SK-N-MC (cell line): ENCODE data around the gene HK3.

Experiments
- DNase-seq: peaks from one replicate; pipeline ENCODE4 v3.0.0-alpha.2; 2011; ENCODE audit warnings: low read depth, low spot score
- H3K27ac ChIP-seq: fragments of 200-600 bp; sonication (generic); 2 replicates; pipeline ENCODE4 v1.5.1; 2016; ENCODE audit warnings: mixed run types
- H3K36me3 ChIP-seq: fragments of 200-600 bp; sonication (generic); 2 replicates; pipeline ENCODE4 v1.6.1; 2017; ENCODE audit warnings: antibody characterized with exemption, low read length, mixed read lengths; ENCODE audit not compliant: insufficient read depth
- H3K4me3 ChIP-seq: fragments of 200-600 bp; sonication (generic); 2 replicates; pipeline ENCODE4 v1.5.1; 2016
- H3K9ac ChIP-seq: fragments of 200-600 bp; sonication (generic); 2 replicates; pipeline ENCODE4 v1.8.0; 2017; ENCODE audit warnings: mixed run types, mixed read lengths; ENCODE audit not compliant: insufficient read length
- H3K9me3 ChIP-seq: fragments of 200-600 bp; sonication (generic); 2 replicates; pipeline ENCODE4 v1.6.1; 2017; ENCODE audit warnings: low read depth, mild to moderate bottlenecking, antibody characterized with exemption, low read length, moderate library complexity, mixed read lengths
- EZH2 ChIP-seq: fragments of 200-600 bp; sonication (generic); IDR thresholded peaks from one replicate; pipeline ENCODE4 v1.6.1; 2017; ENCODE audit warnings: antibody characterized with exemption
- FOXP2 ChIP-seq: optimal IDR thresholded peaks from 2 replicates; pipeline ENCODE3; 2011; ENCODE audit warnings: mild to moderate bottlenecking, moderate library complexity; ENCODE audit not compliant: insufficient read depth; ENCODE audit errors: extremely low read length, control extremely low read depth
- POLR2AphosphoS5 ChIP-seq: IDR thresholded peaks from 2 replicates; pipeline ENCODE4 v1.6.1; 2012; ENCODE audit warnings: mild to moderate bottlenecking, low read depth, low read length, borderline replicate concordance

HK3 gene, protein sequence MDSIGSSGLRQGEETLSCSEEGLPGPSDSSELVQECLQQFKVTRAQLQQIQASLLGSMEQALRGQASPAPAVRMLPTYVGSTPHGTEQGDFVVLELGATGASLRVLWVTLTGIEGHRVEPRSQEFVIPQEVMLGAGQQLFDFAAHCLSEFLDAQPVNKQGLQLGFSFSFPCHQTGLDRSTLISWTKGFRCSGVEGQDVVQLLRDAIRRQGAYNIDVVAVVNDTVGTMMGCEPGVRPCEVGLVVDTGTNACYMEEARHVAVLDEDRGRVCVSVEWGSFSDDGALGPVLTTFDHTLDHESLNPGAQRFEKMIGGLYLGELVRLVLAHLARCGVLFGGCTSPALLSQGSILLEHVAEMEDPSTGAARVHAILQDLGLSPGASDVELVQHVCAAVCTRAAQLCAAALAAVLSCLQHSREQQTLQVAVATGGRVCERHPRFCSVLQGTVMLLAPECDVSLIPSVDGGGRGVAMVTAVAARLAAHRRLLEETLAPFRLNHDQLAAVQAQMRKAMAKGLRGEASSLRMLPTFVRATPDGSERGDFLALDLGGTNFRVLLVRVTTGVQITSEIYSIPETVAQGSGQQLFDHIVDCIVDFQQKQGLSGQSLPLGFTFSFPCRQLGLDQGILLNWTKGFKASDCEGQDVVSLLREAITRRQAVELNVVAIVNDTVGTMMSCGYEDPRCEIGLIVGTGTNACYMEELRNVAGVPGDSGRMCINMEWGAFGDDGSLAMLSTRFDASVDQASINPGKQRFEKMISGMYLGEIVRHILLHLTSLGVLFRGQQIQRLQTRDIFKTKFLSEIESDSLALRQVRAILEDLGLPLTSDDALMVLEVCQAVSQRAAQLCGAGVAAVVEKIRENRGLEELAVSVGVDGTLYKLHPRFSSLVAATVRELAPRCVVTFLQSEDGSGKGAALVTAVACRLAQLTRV

DNA sequence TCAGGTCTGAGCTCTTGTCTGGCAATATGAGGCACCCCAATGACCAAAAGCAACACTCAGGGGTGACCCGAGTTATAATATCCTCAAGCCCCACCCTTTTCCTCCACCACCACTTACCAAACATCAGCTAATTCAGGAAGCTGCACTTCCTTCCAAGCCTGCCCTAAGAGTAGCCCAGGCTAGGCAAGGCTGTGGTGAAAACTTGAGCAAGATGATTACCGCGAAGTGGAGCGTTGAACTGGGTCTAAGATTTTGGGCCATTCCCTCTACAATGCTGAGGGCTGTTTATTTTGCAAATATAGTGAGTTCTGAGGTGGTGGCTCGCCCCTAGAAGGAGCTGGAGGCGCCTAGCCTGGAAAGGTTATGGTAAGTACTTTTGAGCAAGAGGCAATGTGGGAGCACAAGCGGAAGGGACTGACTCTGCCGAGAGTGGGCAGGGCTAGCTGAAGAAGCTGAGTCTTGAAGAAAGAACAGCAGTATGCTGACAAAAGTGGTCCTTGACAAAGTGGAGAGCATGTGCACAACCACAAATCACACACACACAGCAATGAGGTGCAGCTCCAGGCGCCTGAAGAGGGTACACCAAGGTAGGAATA lies at the start of gene HK3:
Gene HK3 (minus strand): TSS at position 51 of the 596 bp plus-strand sequence. CDS start 3,187 bp downstream, outside the sequence.
- TF ChIP-seq POLR2AphosphoS5 (no peak), FOXP2 (no peak), EZH2 (no peak)
- peaks cover 17% of the 10 kb centered on the region for H3K36me3 ChIP-seq
- no peak within 1 kb of the TSS for H3K27ac ChIP-seq
- no peaks in the 10 kb centered on the region for H3K9me3 ChIP-seq
- H3K9ac ChIP-seq, result no peak within 1 kb of the TSS
- no peak for DNase-seq
- H3K4me3 ChIP-seq, result no peak within 1 kb of the TSS

DNA sequence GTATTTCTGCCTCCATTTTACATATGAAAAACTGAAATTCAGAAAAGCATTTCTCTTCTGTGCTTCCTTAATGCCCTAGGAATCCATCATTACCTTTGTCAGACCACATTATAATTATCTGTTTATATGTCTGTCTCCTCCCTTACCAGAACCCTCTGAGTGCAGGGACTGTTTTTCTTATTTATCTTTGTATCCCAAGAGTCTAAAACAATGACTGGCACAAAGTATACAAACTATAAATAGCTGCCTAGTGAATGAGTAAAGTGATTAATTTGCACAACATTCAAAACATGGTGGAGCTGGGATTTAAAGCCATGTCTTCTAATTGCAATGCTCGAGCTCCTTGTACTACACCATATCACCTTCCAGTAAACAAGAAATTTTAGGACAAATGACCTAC lies 49.3 kb upstream of the HK3 start:
- H3K9me3 ChIP-seq, result no peaks in the 10 kb centered on the region
- TF ChIP-seq EZH2 (no peak), FOXP2 (no peak), POLR2AphosphoS5 (no peak)
- no peak overlapping the region for H3K9ac ChIP-seq
- H3K36me3 ChIP-seq, result peaks cover 61% of the 10 kb centered on the region
- no peak overlapping the region for H3K4me3 ChIP-seq
- no peak for DNase-seq
- H3K27ac ChIP-seq, result no peak overlapping the region

DNA sequence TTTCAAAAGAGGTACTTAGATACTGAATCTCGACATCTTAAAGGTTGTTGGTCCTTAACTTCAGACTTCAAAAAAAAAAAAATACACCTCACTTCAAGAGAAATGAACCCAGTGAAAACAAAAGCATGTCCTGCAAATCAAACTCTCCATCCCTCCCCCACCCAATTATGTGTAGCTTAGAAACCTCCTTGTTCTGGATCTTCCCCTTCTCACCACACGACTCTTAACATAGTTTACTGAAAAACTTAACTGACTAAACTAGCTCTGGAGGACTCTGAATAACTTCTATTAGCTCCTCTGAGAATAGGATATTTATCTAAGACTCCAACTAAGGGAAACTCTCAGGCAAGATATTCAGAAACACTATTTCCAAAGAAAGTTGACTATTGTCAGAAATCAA lies 48.7 kb upstream of the HK3 start:
- DNase-seq, result no peak
- Histone ChIP-seq H3K9ac (no peak overlapping the region), H3K4me3 (no peak overlapping the region), H3K36me3 (peaks cover 63% of the 10 kb centered on the region), H3K27ac (no peak overlapping the region), H3K9me3 (no peaks in the 10 kb centered on the region)
- TF ChIP-seq POLR2AphosphoS5, result no peak
- TF ChIP-seq FOXP2, result no peak
- TF ChIP-seq EZH2, result no peak

DNA sequence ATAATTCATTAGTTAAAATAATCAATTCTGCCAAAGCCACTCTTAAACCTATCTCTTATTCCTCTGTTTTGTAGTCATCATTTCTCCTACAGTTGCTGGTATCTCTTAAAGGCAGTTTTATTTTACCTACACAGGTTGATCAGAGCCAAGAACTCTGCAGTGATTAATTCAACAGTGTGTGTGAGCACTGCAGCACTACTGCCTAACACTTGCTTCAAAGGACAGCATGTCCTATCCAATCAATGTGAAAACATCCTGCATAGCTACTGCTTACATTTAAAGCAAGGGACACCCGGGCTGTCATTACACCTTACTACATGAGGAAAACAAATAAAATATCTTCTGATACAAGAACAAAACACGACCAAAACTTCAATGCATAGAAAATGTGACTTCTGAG lies 45.1 kb upstream of the HK3 start:
- Histone ChIP-seq H3K36me3 (peaks cover 61% of the 10 kb centered on the region), H3K9me3 (no peaks in the 10 kb centered on the region), H3K4me3 (no peak overlapping the region), H3K9ac (no peak overlapping the region), H3K27ac (no peak overlapping the region)
- TF ChIP-seq POLR2AphosphoS5 (no peak), FOXP2 (no peak), EZH2 (no peak)
- DNase-seq, result no peak

DNA sequence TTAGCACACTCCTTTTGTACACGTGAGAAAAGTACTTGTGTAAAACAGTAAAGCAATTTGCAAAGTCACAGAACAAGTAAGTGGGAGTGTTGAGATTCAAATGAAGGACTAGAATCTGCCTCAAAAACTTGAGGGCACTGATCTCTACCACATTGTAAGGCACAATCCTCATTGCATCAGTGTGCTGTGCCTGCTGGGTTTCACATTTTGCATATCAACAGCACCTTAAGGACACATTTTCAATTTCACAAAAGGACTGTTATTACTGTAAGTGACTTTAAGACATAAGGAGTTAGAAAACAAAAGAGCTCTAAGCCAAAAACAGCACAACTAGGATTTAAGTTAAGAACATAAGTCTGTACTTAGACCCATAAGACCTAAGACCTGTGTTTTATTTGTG lies 44.7 kb upstream of the HK3 start:
- Histone ChIP-seq H3K36me3 (peaks cover 63% of the 10 kb centered on the region), H3K9me3 (no peaks in the 10 kb centered on the region), H3K27ac (no peak overlapping the region), H3K9ac (no peak overlapping the region), H3K4me3 (no peak overlapping the region)
- no peak for TF ChIP-seq POLR2AphosphoS5
- no peak for TF ChIP-seq EZH2
- no peak for TF ChIP-seq FOXP2
- no peak for DNase-seq

DNA sequence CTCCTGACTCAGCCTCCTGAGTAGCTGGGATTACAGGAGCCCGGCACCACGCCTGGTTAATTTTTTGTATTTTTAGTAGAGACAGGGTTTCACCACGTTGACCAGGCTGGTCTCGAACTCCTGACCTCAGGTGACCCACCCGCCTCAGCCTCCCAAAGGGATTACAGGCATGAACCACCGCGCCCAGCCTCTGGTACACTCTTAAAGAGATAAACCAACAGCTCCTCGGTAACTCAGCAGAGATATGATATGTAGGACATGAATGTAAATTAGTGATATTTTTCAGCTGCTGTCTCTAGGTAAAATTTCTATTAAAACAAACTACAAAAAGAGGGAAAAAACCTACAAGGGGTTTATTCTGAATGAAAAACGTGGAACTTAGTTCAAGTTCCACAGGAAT lies 42.8 kb upstream of the HK3 start:
- no peak overlapping the region for H3K9ac ChIP-seq
- H3K4me3 ChIP-seq, result no peak overlapping the region
- H3K9me3 ChIP-seq, result no peaks in the 10 kb centered on the region
- DNase-seq, result no peak
- no peak overlapping the region for H3K27ac ChIP-seq
- TF ChIP-seq EZH2 (no peak), POLR2AphosphoS5 (no peak), FOXP2 (no peak)
- H3K36me3 ChIP-seq, result peaks cover 59% of the 10 kb centered on the region

DNA sequence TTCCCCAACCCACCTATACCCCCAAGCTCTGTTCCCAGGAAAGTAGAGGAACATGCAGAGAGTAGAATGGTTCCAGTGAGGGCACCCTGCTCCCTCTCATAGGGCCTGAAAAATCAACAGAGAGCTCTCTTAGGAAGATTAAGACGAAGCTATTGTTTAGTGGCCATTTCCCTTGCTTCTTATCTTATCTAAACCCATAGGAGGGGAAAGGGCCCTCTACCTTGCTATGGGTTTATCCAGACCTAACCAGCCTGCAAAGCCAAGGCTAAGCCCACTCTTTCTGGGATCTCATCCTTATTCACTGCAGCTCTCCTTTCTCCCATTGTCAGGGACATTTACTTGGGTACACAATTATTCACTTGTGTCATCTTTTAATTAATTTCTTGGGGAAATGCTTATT lies 39.3 kb upstream of the HK3 start:
- no peak overlapping the region for H3K9ac ChIP-seq
- TF ChIP-seq POLR2AphosphoS5 (no peak), EZH2 (no peak), FOXP2 (no peak)
- DNase-seq, result no peak
- peaks cover 44% of the 10 kb centered on the region for H3K36me3 ChIP-seq
- no peaks in the 10 kb centered on the region for H3K9me3 ChIP-seq
- no peak overlapping the region for H3K4me3 ChIP-seq
- H3K27ac ChIP-seq, result no peak overlapping the region

DNA sequence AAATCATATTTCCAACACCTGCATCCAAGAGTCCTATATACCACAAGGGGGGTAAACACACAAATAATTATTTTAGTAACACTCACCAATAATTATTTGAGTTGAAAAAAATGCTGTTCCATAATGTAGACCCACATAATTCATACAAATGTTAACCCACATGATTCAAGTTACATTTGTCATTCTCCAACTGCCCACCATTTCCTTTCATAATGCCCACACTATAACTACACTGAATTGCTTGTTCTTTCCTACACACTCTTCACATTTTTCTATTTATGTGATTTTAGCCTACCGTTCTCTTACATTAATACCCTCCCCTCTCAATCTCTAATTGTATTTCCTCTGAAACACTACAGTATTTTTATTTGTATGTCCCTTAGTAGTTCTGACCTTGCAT lies 35.9 kb upstream of the HK3 start:
- TF ChIP-seq POLR2AphosphoS5 (no peak), FOXP2 (no peak), EZH2 (no peak)
- H3K9me3 ChIP-seq, result no peaks in the 10 kb centered on the region
- DNase-seq, result no peak
- 0 out of 2 replicates have a peak overlapping the region, but pooled peaks have one; percentile 34 for H3K27ac ChIP-seq
- no peak overlapping the region for H3K9ac ChIP-seq
- no peak overlapping the region for H3K4me3 ChIP-seq
- H3K36me3 ChIP-seq, result peaks cover 29% of the 10 kb centered on the region
